NCI-H1105 treated with DMSO at 0.1 percent for 48 hours (cell line): ENCODE results near the gene GNAQ.

Experiments used
- DNase-seq: peaks from one replicate; lab custom pipeline; 2025; lab: John Stamatoyannopoulos, UW

The GNAQ gene

GRCh38 chr9:78003730-78004129 is 27.9 kb downstream of the GNAQ start:
- DNase-seq: no peak

- DNase-seq: no peak
These were observed 29.5 kb downstream of the GNAQ start for GRCh38 chr9:78001946-78002731.

GRCh38 chr9:78000221-78000620 is 31.4 kb downstream of the GNAQ start:
- no peak for DNase-seq

GRCh38 chr9:77999231-77999631 is 32.4 kb downstream of the GNAQ start:
- no peak for DNase-seq

- no peak for DNase-seq
These were observed 33.9 kb downstream of the GNAQ start for GRCh38 chr9:77997611-77998284.

GRCh38 chr9:77996696-77997095 is 34.9 kb downstream of the GNAQ start:
- DNase-seq: no peak

GRCh38 chr9:77991191-77991590 is 40.4 kb downstream of the GNAQ start:
- DNase-seq: no peak

- DNase-seq: no peak
These were observed 41.7 kb downstream of the GNAQ start for GRCh38 chr9:77989909-77990308.

- DNase-seq: no peak
These were observed 42.2 kb downstream of the GNAQ start for GRCh38 chr9:77989458-77989857.

- no peak for DNase-seq
These were observed 43.0 kb downstream of the GNAQ start for GRCh38 chr9:77988630-77989029.

GRCh38 chr9:77987880-77988525 is 43.6 kb downstream of the GNAQ start:
- no peak for DNase-seq

GRCh38 chr9:77987081-77987656 is 44.4 kb downstream of the GNAQ start:
- no peak for DNase-seq

- no peak for DNase-seq
These were observed 45.6 kb downstream of the GNAQ start for GRCh38 chr9:77985996-77986395.

- DNase-seq: no peak
These were observed 48.3 kb downstream of the GNAQ start for GRCh38 chr9:77983320-77983662.

GRCh38 chr9:77982581-77983319 is 48.9 kb downstream of the GNAQ start:
- no peak for DNase-seq

GRCh38 chr9:77981907-77982306 is 49.7 kb downstream of the GNAQ start:
- no peak for DNase-seq

- no peak for DNase-seq
These were observed 50.3 kb downstream of the GNAQ start for GRCh38 chr9:77981332-77981731.

- no peak for DNase-seq
These were observed 51.0 kb downstream of the GNAQ start for GRCh38 chr9:77980622-77981021.

- no peak for DNase-seq
These were observed 53.4 kb downstream of the GNAQ start for GRCh38 chr9:77978086-77978781.

GRCh38 chr9:77977210-77977611 is 54.4 kb downstream of the GNAQ start:
- DNase-seq: no peak

GRCh38 chr9:77975806-77976205 is 55.8 kb downstream of the GNAQ start:
- no peak for DNase-seq

GRCh38 chr9:77975036-77975435 is 56.6 kb downstream of the GNAQ start:
- no peak for DNase-seq
